ENCODE measurements around the gene TBL2. TPM values are rescaled to one million over a fixed set of nuclear protein-coding genes. Genes with fewer than 3 reads are reported as not detected.

The TBL2 gene
- total RNA-seq, 2 experiments from 2014 or later = 36.9 to 47.9 TPM

DNA sequence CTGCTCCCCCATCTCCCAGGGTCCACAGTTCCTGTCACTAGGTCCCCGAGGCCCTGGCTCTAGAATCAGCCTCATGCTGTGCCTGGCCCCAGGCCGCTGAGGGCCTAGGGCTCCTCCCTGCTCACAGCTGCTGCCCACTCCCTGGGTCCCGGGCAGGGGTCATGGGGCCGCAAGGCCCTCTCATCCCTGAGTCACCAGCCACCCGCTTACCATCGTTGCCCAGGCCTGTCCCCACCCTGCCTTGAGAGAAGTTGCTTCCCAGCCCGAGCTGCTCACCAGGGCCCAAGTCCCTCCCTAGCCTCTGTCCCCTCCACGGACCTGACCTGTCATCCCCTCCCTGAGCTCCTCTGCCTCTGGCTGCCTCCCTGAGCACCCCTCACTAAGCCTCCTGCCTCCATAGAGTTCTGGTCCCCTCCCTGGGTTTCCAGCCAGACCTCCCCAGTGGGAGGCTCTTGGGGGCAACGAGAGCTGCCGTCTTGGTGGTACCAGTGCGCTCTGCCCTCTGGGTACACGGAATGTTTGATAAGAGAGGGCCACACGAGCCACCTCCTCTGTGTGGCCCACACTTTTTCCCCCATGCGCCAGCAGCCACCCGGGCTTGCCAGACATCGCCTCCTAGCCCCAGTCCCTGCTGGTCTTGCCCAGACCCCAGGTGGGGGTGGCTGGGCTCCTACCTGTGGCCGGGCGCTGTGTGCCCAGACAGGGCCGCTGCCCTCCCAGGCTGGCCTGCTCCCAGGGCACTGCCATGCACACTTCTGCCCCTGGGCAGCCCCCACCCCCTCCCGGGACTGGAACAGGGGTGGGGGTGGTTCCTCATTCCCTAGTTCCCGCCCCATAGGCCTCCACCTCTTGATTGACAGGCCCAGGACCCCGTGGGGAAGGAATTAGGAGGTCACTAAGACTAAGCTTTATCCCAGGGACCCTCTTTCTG, 24.6 kb upstream of the TBL2 start:
- POLR2A ChIA-PET = no interaction called here
- BruUV-seq (replicated peaks) = no TSS peak

DNA sequence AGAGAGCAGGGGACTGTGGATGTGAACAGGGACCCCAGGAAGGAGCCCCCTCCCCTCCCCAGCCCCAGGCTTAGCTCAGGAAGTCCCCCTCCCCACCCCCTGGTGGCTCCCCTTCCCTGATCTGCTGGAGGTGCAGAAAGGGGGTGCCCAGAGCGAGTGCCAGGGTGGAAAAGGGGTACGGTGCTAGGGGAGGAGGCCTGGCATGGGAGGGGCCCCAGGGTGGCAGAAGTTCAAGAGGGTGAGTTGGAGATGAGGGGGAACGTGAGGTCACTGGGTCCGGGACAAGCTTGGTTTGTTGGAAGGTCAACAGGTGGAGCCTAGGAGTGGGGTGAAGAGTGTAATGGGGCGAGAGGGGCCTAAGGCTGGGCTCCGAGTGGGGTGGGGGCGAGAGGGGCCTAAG, 21.5 kb upstream of the TBL2 start:
- H3K36me3 ChIP-seq (ENCODE audit: insufficient read depth, low read length) = no peaks in the 10 kb centered on the region
- no peaks in the 10 kb centered on the region for H3K9me3 ChIP-seq (ENCODE audit: low read length)
- H3K4me3 ChIP-seq (ENCODE audit: low read depth, low read length, poor library complexity, severe bottlenecking) = no peak overlapping the region
- no peaks in the 10 kb centered on the region for H3K79me2 ChIP-seq (ENCODE audit: insufficient read depth, low read depth, low read length)
- H3K4me1 ChIP-seq (ENCODE audit: insufficient read depth, low read length, poor library complexity, severe bottlenecking) = no peaks in the 10 kb centered on the region
- POLR2A ChIA-PET = interaction anchor here (1.3 kb wide), 1 partner anchor 77 kb away, joined by 3 read pairs; the partner anchor contains the start of gene BAZ1B
- intact Hi-C loops (cut with micrococcal nuclease; ENCODE audit: unreplicated experiment) = no loop called here
- CTCF ChIA-PET (ENCODE audit: unreplicated experiment) = no interaction called here
- no peak overlapping the region for H3K4me2 ChIP-seq (ENCODE audit: low read length)
- no peaks in the 10 kb centered on the region for H3K9me2 ChIP-seq (ENCODE audit: insufficient read depth, low read length)
- BruUV-seq (replicated peaks) = no TSS peak
- H2AFZ ChIP-seq (ENCODE audit: low read length) = no peak overlapping the region
- TF ChIP-seq EZH2phosphoT487 (IDR thresholded peaks at IDR 0.05; ENCODE audit: borderline replicate concordance, low read depth, low read length) = no peak
- TF ChIP-seq, protein P1, sequence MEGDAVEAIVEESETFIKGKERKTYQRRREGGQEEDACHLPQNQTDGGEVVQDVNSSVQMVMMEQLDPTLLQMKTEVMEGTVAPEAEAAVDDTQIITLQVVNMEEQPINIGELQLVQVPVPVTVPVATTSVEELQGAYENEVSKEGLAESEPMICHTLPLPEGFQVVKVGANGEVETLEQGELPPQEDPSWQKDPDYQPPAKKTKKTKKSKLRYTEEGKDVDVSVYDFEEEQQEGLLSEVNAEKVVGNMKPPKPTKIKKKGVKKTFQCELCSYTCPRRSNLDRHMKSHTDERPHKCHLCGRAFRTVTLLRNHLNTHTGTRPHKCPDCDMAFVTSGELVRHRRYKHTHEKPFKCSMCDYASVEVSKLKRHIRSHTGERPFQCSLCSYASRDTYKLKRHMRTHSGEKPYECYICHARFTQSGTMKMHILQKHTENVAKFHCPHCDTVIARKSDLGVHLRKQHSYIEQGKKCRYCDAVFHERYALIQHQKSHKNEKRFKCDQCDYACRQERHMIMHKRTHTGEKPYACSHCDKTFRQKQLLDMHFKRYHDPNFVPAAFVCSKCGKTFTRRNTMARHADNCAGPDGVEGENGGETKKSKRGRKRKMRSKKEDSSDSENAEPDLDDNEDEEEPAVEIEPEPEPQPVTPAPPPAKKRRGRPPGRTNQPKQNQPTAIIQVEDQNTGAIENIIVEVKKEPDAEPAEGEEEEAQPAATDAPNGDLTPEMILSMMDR (conservative IDR thresholded peaks at IDR 0.05; ENCODE audit: low read length) = no peak
- DNase-seq (ENCODE audit: low spot score) = no peak
- no peaks in the 10 kb centered on the region for H4K20me1 ChIP-seq (ENCODE audit: insufficient read depth, low read length)
- no peak overlapping the region for H3K27ac ChIP-seq (ENCODE audit: low read depth, low read length, poor library complexity, severe bottlenecking)

More for the DNA sequence above, 24.6 kb upstream of the TBL2 start:
- Histone ChIP-seq H3K4me3 (ENCODE audit: low read depth, low read length, poor library complexity, severe bottlenecking) (no peak overlapping the region), H2AFZ (ENCODE audit: low read length) (no peak overlapping the region), H3K27ac (ENCODE audit: low read depth, low read length, poor library complexity, severe bottlenecking) (no peak overlapping the region), H3K9me3 (ENCODE audit: low read length) (no peaks in the 10 kb centered on the region), H3K4me2 (ENCODE audit: low read length) (no peak overlapping the region), H3K4me1 (ENCODE audit: insufficient read depth, low read length, poor library complexity, severe bottlenecking) (no peaks in the 10 kb centered on the region), H3K79me2 (ENCODE audit: insufficient read depth, low read depth, low read length) (no peaks in the 10 kb centered on the region), H3K36me3 (ENCODE audit: insufficient read depth, low read length) (no peaks in the 10 kb centered on the region), H3K9me2 (ENCODE audit: insufficient read depth, low read length) (no peaks in the 10 kb centered on the region), H4K20me1 (ENCODE audit: insufficient read depth, low read length) (no peaks in the 10 kb centered on the region)
- no peak for DNase-seq (ENCODE audit: low spot score)
- TF ChIP-seq EZH2phosphoT487 (IDR thresholded peaks at IDR 0.05; ENCODE audit: borderline replicate concordance, low read depth, low read length) = no peak
- TF ChIP-seq, protein P1 (conservative IDR thresholded peaks at IDR 0.05; ENCODE audit: low read length) = no peak
- CTCF ChIA-PET (ENCODE audit: unreplicated experiment) = interaction anchor here (1.1 kb wide), 1 partner anchor 122 kb away, joined by 5 read pairs; no protein-coding TSS in a partner anchor
- intact Hi-C loops (cut with micrococcal nuclease; ENCODE audit: unreplicated experiment) = no loop called here

Measured in OCI-LY7 (cell line).